Sigmoid colon (tissue), 4 donors: Measurements from ENCODE around the gene SLC6A19.

ENCODE experiments used
- CTCF ChIP-seq, 4 experiments: fragments of 450-650 bp in 3 of 4; fragments of 200-600 bp in 1 of 4; IDR thresholded peaks; one replicate each; pipeline ENCODE4 v1.5.1; 2016 to 2019; ENCODE audit warnings: antibody characterized with exemption in 4 of 4, mild to moderate bottlenecking in 3 of 4, moderate library complexity in 2 of 4
- EP300 ChIP-seq, 4 donors: sonication (generic); formaldehyde crosslinking; IDR thresholded peaks; one replicate each; pipeline ENCODE4 v1.6.1; 2017; ENCODE audit warnings: antibody characterized with exemption in 4 of 4
- POLR2AphosphoS5 ChIP-seq, 4 donors: sonication (generic); formaldehyde crosslinking; IDR thresholded peaks; one replicate each; pipeline ENCODE4 v1.6.1; 2017; ENCODE audit warnings: antibody characterized with exemption in 4 of 4

GRCh38 chr5:1251678-1252580 is 50.5 kb downstream of the SLC6A19 start:
- TF ChIP-seq CTCF (IDR thresholded peaks at IDR 0.05) (no peak), EP300 (IDR thresholded peaks at IDR 0.05) (no peak), POLR2AphosphoS5 (IDR thresholded peaks at IDR 0.05) (no peak)
